HG03175 (cell line): ENCODE results near the gene ANXA8L1.
"Not testable (repeated sequence)": the region's sequence is repeated elsewhere in the genome, so short reads cannot be mapped to it uniquely, and the experiment has no call there.

Experiments
- ATAC-seq: cut with Tn5 transposase; IDR thresholded peaks from one replicate; pipeline ENCODE4 v1.9.1; 2021; ENCODE audit warnings: mild to moderate bottlenecking, moderate library complexity; ENCODE audit not compliant: unreplicated experiment

ANXA8L1 gene, protein sequence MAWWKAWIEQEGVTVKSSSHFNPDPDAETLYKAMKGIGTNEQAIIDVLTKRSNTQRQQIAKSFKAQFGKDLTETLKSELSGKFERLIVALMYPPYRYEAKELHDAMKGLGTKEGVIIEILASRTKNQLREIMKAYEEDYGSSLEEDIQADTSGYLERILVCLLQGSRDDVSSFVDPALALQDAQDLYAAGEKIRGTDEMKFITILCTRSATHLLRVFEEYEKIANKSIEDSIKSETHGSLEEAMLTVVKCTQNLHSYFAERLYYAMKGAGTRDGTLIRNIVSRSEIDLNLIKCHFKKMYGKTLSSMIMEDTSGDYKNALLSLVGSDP

DNA sequence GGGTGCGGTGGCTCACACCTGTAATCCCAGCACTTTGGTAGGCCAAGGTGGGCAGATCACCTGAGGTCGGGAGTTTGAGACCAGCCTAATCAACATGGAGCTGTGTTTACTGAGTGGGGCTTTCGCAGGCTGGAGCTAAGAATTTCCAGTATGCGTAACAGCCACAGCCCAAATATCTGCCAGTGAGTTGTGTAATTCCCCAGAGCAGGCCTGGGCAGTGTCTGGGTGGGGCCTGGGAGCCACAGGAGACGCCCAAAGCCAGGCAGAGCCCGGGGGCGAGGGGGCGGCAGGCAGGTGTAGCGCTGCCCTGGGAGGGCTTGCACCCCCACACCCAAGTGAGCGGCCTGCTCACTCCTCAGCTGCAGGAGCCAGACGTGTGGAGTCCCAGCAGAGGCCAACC, at the start of gene ANXA8L1:
Gene ANXA8L1, plus strand, starts transcription at position 371 of the 400 bp plus-strand sequence. CDS start 76 bp downstream, outside the sequence.
- ATAC-seq = not testable (repeated sequence)

DNA sequence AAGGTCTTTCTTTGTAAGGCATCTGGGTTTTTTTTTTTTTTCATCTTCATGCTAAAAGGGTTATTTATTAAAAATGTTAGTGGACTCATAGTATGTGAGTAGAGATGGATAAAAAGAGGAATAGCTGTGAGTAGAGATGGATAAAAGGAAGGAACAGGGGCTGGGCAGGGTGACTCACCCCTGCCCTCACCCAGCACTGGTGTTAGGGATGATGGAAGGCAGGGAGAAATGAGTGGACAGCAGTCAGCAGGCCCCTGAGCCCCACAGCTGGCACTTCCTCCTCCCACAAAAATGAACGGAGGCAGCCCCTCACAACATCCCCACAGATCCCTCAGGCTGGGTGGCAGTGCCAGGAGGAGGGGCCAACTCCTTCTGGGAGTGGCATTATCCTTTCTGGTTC, 49.5 kb upstream of the ANXA8L1 start:
- ATAC-seq = no peak

DNA sequence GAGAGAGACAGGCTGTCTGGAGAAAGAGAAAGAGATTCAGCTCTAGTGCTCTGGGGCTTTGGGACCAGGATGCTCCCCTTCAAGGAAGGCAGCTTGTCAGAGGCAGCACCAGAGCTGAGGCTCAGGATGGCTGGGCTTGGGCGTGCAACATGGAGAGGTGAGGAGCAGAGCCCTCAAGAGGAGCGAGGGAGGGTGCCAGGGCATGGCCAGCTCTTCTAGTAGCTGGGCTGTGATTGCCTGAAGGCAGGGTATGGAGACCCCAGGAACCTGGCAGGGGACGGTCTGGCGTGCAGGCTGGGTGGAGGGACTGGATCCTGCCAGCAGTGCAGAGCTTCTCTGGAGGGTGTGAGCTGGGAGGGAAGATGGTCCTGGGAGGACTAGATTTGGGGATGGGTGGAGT, 48.6 kb upstream of the ANXA8L1 start:
- ATAC-seq = no peak

DNA sequence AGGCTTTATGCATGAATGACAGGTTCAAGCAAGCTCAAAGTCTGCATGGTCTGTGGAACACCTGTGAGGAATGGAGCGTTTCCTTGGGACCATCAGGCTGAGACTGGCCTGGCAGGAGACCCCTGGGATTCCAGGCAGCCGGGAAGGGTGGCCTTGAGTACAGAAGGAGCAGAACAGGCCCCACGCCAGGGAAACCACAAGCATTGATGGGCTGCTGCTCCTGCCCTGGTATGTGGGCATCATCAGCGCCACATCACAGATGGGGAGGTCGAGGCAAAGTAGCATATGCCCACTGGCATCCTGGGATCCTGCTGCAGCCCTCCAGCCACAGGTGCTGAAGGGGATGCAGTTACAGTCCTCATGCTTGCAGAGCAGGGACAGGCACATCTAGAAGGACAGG, 47.9 kb upstream of the ANXA8L1 start:
- no peak for ATAC-seq

DNA sequence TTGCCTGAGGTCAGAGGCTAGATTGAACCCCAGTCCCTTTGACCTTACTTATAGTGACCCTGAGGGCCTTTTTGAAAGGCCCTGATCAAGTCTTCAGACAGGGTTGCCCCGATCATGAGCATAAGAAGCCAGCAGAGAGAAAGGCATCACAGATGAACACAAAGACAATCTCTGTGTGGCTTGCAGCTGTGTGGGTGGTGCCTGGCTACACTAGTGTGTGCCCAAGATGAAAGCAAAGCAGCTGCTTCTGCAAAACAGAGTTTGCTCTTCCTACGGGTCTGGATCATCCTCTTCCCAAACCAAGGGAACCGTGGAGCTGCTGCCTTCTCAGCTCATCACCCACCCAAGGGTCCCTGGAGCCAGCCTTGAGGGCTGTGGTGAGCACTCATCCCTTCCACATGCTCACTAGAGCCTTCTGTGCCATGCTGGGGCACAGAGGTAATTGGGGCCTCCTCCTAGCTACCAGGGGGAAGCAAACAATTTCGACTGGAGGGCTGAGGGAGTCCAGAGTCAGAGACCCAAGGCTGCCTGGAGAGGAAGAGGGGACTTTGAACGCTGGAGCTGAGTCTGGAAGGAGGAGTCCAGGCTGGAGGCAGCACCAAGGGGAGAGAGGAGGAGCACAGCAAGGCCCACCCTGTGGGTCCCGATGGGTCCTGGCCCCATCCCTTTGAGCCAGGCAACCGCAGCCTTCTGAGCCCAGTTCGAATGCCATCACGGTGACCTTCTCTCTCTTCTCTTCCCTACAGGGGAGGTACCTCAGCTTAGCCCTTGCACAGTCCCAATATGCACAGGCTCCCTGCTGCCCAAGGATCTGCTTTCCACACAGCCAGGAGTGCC, 46.5 kb upstream of the ANXA8L1 start:
- no peak for ATAC-seq

DNA sequence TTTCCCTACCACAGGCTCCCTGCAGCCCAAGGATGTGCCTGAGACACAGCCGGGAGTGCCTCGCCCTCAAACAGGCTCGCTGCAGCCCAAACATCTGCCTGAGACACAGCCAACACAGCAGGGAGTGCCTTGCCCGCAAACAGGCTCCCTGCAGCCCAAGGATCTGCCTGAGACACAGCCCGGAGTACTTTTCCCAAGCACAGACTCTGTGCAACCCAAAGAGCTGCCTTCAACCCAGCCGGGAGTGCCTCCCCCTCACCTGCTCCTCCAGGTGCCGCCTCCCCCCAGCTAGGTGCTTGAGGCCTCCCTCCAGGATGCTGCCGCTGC, 45.9 kb upstream of the ANXA8L1 start:
- no peak for ATAC-seq

DNA sequence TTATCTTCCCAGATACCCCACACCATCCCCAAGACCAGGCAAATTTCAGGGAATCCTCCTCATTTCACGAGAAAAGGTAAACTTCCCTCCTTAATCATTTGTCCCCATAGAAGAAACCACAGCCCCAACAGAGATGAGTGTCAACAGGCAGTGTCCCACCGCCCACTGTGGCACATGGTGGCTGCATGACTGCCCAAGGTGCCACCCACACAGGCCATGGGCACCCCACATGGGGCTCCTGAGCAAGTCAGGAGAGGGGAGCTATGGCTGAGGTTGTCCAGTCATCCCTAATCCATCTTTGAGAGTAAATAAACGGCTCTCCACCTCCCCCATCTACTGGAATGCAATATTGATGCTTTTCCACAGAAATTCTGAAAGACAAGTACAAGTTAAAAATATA, 44.7 kb upstream of the ANXA8L1 start:
- no peak for ATAC-seq

DNA sequence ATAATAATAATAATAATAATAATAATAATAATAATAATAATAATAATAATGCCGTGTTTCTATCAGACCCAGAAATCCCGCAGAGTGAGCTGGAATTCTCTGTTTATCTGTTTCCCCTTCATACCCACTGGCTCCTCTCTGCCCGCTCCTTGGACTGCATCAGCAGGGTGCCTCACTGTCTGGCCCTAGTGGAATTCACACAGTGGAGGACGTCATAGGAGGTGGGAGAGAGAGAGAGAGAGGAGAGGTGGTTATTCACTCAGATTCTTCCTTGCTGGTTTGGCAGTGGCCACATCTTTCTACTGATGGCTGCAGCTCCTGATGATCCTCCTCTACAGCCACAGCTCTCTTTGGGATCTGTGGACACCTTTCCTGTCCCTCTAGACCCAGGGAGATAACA, 10.1 kb upstream of the ANXA8L1 start:
- not testable (repeated sequence) for ATAC-seq

DNA sequence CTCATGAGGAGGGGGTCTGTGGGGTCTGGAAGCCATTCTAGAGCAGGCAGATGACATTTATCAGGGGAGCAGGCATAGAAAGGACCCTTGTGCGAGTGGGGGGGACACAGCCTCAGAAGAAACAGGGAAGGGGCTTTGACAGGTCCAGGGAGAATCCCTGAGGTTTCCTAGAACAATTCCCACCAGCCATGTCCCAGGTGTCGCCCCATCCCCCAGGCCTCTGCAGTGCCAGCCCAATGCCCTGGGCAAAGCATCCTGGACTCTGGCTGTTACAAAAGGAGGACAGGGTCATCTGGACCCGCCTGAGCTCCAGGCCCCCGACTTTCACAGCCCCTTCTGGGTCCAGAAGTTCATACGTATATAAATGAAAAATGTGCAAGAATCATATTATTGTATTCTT, 8.4 kb upstream of the ANXA8L1 start:
- not testable (repeated sequence) for ATAC-seq

DNA sequence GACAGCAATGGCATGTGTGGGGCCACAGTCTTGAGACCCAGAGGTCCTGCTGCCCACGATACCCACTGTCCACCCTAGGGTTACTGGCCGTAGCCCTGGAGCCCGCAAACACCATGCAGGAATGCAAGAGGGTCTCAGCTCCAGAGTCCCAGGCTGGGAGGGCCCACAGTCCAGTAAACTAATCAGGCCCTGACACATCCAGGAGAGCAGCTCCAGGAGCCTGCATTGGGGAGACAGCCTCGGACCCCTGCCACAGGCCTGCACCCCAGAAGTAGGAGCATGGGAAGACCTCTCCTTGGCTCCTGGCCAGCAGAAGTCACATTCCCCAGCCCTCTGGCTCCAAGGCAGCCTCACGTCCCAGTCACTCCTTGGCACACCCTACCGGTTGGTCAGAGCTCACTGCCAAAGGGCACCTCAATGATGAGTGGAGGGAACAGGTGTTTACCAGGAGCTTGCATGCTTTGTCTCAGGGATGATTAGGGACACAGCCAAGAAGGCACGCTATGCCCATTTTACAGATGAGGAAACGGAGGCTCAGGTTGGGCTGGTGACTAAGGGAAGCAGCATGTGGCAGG, 7.8 kb upstream of the ANXA8L1 start:
- ATAC-seq = not testable (repeated sequence)

DNA sequence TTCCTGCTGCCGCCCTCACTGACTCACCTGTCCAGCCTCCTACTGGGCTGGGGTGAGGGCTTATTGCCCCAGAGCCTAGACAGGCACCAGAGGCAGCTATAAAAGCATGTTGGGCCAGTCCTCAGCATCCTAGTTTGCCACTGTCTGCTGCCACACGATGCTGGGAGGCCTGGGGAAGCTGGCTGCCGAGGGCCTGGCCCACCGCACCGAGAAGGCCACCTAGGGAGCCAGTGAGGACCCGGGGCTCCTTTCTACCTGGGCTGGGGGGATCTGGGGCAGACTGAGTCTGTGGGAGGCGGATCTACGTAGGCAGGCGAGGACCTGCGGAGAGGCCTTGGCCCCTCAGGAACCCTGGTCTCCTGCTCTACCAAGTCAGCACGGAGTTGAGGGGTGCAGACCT, 6.6 kb upstream of the ANXA8L1 start:
- ATAC-seq = not testable (repeated sequence)

DNA sequence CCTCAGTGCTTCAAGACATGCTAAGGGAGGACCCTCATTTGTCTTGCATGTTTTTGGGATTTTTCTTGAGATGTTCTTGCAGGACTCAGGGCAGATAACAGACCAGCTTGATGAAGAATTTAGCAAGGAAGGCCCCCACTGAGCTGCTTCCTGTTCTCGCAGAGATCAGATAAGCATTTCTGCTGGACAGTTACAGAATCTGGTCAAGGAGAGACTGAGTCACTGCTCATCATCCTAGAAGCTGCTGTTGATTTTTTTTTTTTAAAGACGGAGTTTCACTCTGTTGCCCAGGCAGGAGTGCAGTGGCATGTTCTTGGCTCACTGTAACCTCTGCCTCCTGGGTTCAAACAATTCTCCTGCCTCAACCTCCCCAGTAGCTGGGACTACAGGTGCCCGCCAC, 1.2 kb upstream of the ANXA8L1 start:
- ATAC-seq = not testable (repeated sequence)

DNA sequence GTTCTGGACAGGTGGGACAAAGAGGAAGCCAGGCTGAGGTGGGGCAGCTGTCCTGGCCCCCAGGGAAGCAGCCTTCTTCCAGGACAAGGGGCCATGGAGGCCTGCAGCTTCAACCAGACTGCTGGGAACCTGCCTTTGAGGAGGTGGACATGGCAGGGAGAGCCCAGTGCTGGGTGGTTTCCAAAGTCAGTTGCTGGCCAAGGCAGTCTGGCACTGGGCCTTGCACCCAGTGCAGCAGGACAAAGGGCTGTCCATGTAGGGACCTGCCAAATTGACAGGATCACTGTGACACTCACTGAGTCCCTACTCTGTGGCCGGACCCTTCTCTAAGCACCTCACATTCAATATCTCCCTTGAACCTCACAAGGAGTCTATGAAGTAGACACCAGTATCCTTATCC, 1.4 kb downstream of the ANXA8L1 start:
- ATAC-seq = not testable (repeated sequence)

DNA sequence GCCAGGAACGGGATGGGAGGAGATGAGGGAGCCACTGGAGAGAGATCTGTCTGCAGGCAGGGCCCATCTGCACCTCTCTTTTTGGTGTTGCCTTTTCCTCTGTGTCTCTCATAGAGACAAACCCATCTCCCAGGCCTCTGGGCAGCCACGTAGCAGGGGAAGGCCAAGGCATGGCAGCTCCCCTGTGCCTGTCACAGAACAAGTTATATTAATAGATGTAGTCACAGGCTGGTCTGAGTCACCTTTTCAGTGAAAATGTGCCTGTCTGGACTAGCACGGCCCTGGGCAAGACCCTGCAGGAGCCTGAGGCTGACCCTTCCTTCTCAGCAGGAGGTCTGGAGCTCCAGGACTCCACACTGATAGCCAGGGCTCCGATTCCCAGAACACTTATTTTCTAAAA, 2.1 kb downstream of the ANXA8L1 start:
- ATAC-seq = not testable (repeated sequence)

DNA sequence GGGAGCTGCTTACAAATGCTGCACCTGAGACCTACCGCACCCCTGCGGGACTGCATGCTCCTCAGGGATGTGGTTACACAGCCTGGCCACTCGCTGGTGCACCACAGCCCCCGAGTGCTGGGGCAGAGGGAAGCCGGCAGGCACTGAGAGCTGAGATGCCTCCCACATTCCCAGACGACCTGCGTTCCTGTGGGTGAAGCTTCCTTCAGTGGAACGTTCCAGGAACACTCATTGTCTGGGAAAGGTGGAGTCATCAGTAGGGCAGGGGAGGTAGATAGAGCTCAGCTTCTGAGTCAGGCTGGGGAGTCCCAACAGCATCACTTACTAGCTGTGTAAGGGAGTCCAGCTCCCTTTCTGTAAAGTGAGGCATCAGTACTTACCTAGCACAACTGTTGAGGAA, 2.5 kb downstream of the ANXA8L1 start:
- not testable (repeated sequence) for ATAC-seq

DNA sequence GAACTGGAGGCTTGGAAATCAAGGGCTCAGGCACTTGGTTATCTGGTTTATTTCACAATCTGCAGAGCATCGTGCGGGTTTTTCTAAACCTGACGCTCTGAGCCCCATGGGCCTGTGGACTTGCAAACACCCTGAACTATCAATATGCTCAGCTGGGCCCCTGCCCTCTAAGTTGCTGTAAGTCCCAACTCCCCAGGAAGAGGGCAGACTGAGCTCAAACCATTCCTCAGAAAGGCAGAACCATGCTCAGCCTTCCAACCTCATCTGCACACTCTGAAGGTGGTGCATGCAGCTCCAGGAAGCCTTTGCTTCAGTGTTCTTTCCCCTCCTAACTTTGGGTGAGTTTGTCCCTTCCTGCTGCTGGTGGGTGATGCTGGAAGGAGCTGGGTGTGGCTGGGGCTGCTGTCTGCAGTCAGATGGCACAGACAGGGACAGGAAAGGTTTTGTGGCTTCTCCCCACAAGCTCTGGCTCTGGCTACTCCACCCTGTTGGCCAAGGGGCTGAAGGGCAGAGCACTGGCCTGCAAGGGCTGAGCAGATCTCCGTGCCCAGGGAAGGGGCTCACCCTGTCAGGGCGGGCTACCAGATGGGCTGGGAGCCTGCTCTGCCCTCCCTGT, 3.8 kb downstream of the ANXA8L1 start:
- not testable (repeated sequence) for ATAC-seq

DNA sequence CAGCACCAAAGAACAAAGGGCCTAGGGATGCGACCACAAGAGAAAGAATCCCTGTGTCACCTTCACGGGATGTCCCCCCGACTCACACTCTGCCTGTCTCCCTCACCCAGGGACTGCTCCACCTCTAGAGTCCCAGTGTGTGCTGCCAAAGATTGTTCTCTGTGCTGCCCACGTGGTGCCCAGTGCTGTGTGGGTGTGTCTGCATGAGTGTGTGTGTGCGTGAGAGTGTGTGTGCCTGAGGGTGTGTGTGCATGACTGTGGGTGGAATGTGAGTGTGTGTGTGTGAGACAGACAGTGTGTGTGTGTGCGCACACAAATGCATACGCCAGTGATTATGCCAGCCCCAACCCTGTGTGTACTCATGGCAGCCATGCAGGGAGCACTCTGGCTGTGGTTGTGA, 10.3 kb downstream of the ANXA8L1 start:
- not testable (repeated sequence) for ATAC-seq

DNA sequence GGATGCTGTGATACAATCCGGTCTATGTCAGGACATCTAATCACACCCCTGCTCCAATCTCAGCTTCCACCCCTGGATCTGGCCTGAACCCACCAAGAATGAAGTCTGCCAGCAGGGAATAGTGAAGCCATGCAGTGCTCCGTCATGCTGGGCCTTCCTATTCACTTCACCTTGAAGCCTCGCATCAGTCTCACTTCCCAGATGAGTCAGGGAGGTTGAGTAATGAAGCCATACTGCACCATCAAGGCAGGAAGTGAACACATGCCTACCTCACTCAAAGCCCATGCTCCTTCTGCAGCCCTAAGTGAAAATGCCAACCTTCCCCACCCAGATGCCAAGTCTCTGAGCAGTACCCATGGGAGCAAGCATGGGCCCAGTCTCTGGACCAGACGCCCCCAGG, 11.1 kb downstream of the ANXA8L1 start:
- not testable (repeated sequence) for ATAC-seq

DNA sequence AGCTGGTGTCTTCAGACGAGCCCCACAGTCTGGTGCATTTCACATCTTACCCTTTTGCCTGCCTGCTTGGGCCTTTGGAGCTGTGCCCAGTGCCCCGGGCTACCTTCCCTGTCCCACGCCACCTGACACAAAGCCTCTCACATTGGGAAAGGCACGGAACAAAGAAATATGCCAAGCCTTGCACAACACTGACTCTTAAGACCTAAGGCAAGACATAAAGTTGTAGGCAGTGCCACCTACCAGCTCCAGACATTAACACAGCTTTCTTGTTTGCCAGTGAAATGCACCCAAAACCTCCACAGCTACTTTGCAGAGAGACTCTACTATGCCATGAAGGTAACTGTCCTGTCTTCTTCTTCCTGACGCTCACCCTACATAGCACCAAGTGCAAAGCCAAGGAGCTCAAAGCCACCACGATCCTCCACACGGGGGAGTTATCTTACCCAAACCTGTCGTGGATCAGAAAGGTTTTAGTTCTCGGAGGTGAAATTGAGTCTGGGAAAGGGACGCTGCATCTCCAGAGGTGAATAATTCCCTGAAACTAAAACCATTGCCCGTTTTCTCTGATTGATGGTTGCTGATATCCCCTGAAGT, 11.8 kb downstream of the ANXA8L1 start:
- not testable (repeated sequence) for ATAC-seq

DNA sequence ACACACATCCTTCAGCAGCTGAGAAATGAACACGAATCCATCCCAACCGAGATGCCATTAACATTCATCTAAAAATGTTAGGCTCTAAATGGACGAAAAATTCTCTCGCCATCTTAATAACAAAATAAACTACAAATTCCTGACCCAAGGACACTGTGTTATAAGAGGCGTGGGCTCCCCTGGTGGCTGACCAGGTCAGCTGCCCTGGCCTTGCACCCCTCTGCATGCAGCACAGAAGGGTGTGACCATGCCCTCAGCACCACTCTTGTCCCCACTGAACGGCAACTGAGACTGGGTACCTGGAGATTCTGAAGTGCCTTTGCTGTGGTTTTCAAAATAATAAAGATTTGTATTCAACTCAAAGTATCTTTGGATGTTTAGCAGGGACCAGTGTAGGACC, 15.8 kb downstream of the ANXA8L1 start:
- not testable (repeated sequence) for ATAC-seq
